Kidney epithelial cell (primary cell): ENCODE measurements around the gene IMMP2L. TPM values are rescaled to one million over a fixed set of nuclear protein-coding genes. Genes with fewer than 3 reads are reported as not detected.

Source experiments
- DNase-seq: peaks from one replicate; pipeline ENCODE4 v3.0.0-alpha.2; 2010; ENCODE audit warnings: low read depth
- H3K27me3 ChIP-seq: 2 replicates; pipeline ENCODE4 v1.6.0; 2011; ENCODE audit warnings: low read length; ENCODE audit not compliant: control insufficient read depth, insufficient read depth
- H3K36me3 ChIP-seq: 2 replicates; pipeline ENCODE4 v1.5.1; 2011; ENCODE audit warnings: low read length; ENCODE audit not compliant: control insufficient read depth, insufficient read depth
- H3K4me3 ChIP-seq: 2 replicates; pipeline ENCODE4 v1.5.1; 2011; ENCODE audit warnings: low read depth, mild to moderate bottlenecking, control low read depth, low read length
- CTCF ChIP-seq: IDR thresholded peaks from 2 replicates; pipeline ENCODE4 v1.5.1; 2011; ENCODE audit warnings: mild to moderate bottlenecking, moderate library complexity, low read length, control low read depth, inconsistent platforms; ENCODE audit not compliant: insufficient read depth, poor library complexity, severe bottlenecking
- total RNA-seq: library from RNA; depleted of rRNA; stranded (reverse); fragments of >200 nt; gene quantifications from 2 replicates; pipeline ENCODE4 v1.2.3, GENCODE V29; 2015

Gene IMMP2L
- total RNA-seq, 1 donor from 2014 or later, result 30.8 TPM

- Histone ChIP-seq H3K36me3 (no peaks in the 10 kb centered on the region), H3K27me3 (no peaks in the 10 kb centered on the region), H3K4me3 (no peak overlapping the region)
- no peak for TF ChIP-seq CTCF
- DNase-seq, result no peak
These were observed 382.0 kb downstream of the IMMP2L start for GRCh38 chr7:111180338-111180737.

- no peaks in the 10 kb centered on the region for H3K36me3 ChIP-seq
- TF ChIP-seq CTCF, result no peak
- H3K4me3 ChIP-seq, result no peak overlapping the region
- no peaks in the 10 kb centered on the region for H3K27me3 ChIP-seq
- no peak for DNase-seq
These were observed 386.3 kb downstream of the IMMP2L start for GRCh38 chr7:111175908-111176441.

- no peak overlapping the region for H3K4me3 ChIP-seq
- TF ChIP-seq CTCF, result no peak
- H3K27me3 ChIP-seq, result no peaks in the 10 kb centered on the region
- DNase-seq, result no peak
- no peaks in the 10 kb centered on the region for H3K36me3 ChIP-seq
These were observed 387.8 kb downstream of the IMMP2L start for GRCh38 chr7:111174510-111174909.

- no peak for TF ChIP-seq CTCF
- DNase-seq, result no peak
- H3K27me3 ChIP-seq, result no peaks in the 10 kb centered on the region
- H3K4me3 ChIP-seq, result no peak overlapping the region
- no peaks in the 10 kb centered on the region for H3K36me3 ChIP-seq
These were observed 388.3 kb downstream of the IMMP2L start for GRCh38 chr7:111173990-111174389.

- TF ChIP-seq CTCF, result no peak
- Histone ChIP-seq H3K27me3 (no peaks in the 10 kb centered on the region), H3K36me3 (no peaks in the 10 kb centered on the region), H3K4me3 (no peak overlapping the region)
- DNase-seq, result no peak
These were observed 388.8 kb downstream of the IMMP2L start for GRCh38 chr7:111173528-111173927.

- no peak for TF ChIP-seq CTCF
- DNase-seq, result no peak
- Histone ChIP-seq H3K27me3 (no peaks in the 10 kb centered on the region), H3K36me3 (no peaks in the 10 kb centered on the region), H3K4me3 (no peak overlapping the region)
These were observed 389.6 kb downstream of the IMMP2L start for GRCh38 chr7:111172564-111173257.
